Neuronal stem cell (in vitro differentiated cells): Measurements from ENCODE around the gene OGFOD2.

Experiments
- DNase-seq: peaks from one replicate; pipeline ENCODE4 v3.0.0-alpha.2; 2013; ENCODE audit warnings: low spot score
- H2AFZ ChIP-seq: one replicate; pipeline ENCODE4 v1.6.1; 2013; ENCODE audit warnings: mild to moderate bottlenecking, low read length, inconsistent platforms
- H2AK5ac ChIP-seq: 2 replicates; pipeline ENCODE4 v1.6.1; 2013; ENCODE audit warnings: low read depth, mild to moderate bottlenecking, inconsistent platforms, low read length, moderate library complexity, mixed read lengths
- H2BK120ac ChIP-seq: 2 replicates; pipeline ENCODE4 v1.6.1; 2013; ENCODE audit warnings: low read depth, mild to moderate bottlenecking, inconsistent platforms, low read length, moderate library complexity, mixed read lengths
- H2BK12ac ChIP-seq: one replicate; pipeline ENCODE4 v1.6.1; 2013; ENCODE audit warnings: low read length, inconsistent platforms
- H2BK15ac ChIP-seq: 2 replicates; pipeline ENCODE4 v1.6.1; 2013; ENCODE audit warnings: mild to moderate bottlenecking, low read length, inconsistent platforms, mixed read lengths
- H2BK5ac ChIP-seq: one replicate; pipeline ENCODE4 v1.6.1; 2013; ENCODE audit warnings: inconsistent platforms, mild to moderate bottlenecking, low read length, moderate library complexity
- H3K14ac ChIP-seq: one replicate; pipeline ENCODE4 v1.6.1; 2013; ENCODE audit warnings: low read length, inconsistent platforms
- H3K18ac ChIP-seq: 2 replicates; pipeline ENCODE4 v1.6.1; 2013; ENCODE audit warnings: low read length, inconsistent platforms
- H3K23ac ChIP-seq: 2 replicates; pipeline ENCODE4 v1.6.1; 2013; ENCODE audit warnings: low read depth, mild to moderate bottlenecking, mixed read lengths, low read length, inconsistent platforms; ENCODE audit not compliant: poor library complexity
- H3K27ac ChIP-seq: replicated peaks from 3 replicates; pipeline ENCODE4 v1.5.1; 2013; ENCODE audit warnings: low read length, inconsistent platforms
- H3K27me3 ChIP-seq, 3 experiments: 2 replicates each; pipeline ENCODE4 v1.6.1; 2013; ENCODE audit warnings: low read length in 3 of 3, mild to moderate bottlenecking in 2 of 3, inconsistent platforms in 1 of 3, low read depth in 1 of 3, mixed read lengths in 1 of 3, moderate library complexity in 1 of 3; ENCODE audit not compliant: control insufficient read depth in 3 of 3, insufficient read depth in 3 of 3
- H3K36me3 ChIP-seq, 2 donors: replicated peaks in 1 of 2; 2 replicates each; pipeline ENCODE4 v1.6.1; 2013; ENCODE audit warnings: low read length in 2 of 2; ENCODE audit not compliant: control insufficient read depth in 2 of 2, insufficient read depth in 2 of 2
- H3K4ac ChIP-seq: 2 replicates; pipeline ENCODE4 v1.6.1; 2013; ENCODE audit warnings: inconsistent platforms, mild to moderate bottlenecking, low read length, moderate library complexity
- H3K4me1 ChIP-seq, 2 donors: 1 replicate in 1 of 2; 2 replicates in 1 of 2; pipeline ENCODE4 v1.6.1; 2013; ENCODE audit warnings: low read length in 2 of 2, low read depth in 1 of 2; ENCODE audit not compliant: control insufficient read depth in 2 of 2, insufficient read depth in 1 of 2
- H3K4me2 ChIP-seq: one replicate; pipeline ENCODE4 v1.6.1; 2013; ENCODE audit warnings: mild to moderate bottlenecking, low read length, inconsistent platforms; ENCODE audit not compliant: insufficient read depth, poor library complexity, severe bottlenecking
- H3K4me3 ChIP-seq, 2 donors: 2 replicates each; pipeline ENCODE4 v1.5.1; 2013; ENCODE audit warnings: low read length in 2 of 2, mild to moderate bottlenecking in 2 of 2, inconsistent platforms in 1 of 2, moderate library complexity in 1 of 2
- H3K79me1 ChIP-seq: one replicate; pipeline ENCODE4 v1.6.1; 2013; ENCODE audit warnings: low read depth, mild to moderate bottlenecking, inconsistent platforms, low read length, moderate library complexity
- H3K9ac ChIP-seq: one replicate; pipeline ENCODE4 v1.6.1; 2013; ENCODE audit warnings: mild to moderate bottlenecking, low read depth, low read length, inconsistent platforms; ENCODE audit not compliant: poor library complexity
- H3K9me3 ChIP-seq, 2 donors: replicated peaks in 1 of 2; 2 replicates each; pipeline versions ENCODE3 to v1.6.1; 2013; ENCODE audit warnings: low read length in 2 of 2, mild to moderate bottlenecking in 2 of 2, inconsistent platforms in 1 of 2, low read depth in 1 of 2, mixed read lengths in 1 of 2, moderate library complexity in 1 of 2; ENCODE audit not compliant: control insufficient read depth in 2 of 2, insufficient read depth in 1 of 2
- H4K8ac ChIP-seq: one replicate; pipeline ENCODE4 v1.6.1; 2013; ENCODE audit warnings: low read depth, mild to moderate bottlenecking, inconsistent platforms, low read length, moderate library complexity
- H4K91ac ChIP-seq: one replicate; pipeline ENCODE4 v1.6.1; 2013; ENCODE audit warnings: low read length, low read depth, mild to moderate bottlenecking, inconsistent platforms; ENCODE audit not compliant: poor library complexity
- WGBS, 2 donors: extraction: QIAGEN DNeasy Blood & Tissue Kit; methylation state at CpG; one replicate each; pipeline ENCODE4 v1.1.7; 2013; ENCODE audit warnings: missing lambda C conversion rate in 2 of 2, mixed read lengths in 1 of 2; ENCODE audit not compliant: insufficient read length in 2 of 2, insufficient replicate concordance in 1 of 2; ENCODE audit errors: extremely low coverage in 2 of 2; 5-methylcytosine and 5-hydroxymethylcytosine counted together

Gene OGFOD2

DNA sequence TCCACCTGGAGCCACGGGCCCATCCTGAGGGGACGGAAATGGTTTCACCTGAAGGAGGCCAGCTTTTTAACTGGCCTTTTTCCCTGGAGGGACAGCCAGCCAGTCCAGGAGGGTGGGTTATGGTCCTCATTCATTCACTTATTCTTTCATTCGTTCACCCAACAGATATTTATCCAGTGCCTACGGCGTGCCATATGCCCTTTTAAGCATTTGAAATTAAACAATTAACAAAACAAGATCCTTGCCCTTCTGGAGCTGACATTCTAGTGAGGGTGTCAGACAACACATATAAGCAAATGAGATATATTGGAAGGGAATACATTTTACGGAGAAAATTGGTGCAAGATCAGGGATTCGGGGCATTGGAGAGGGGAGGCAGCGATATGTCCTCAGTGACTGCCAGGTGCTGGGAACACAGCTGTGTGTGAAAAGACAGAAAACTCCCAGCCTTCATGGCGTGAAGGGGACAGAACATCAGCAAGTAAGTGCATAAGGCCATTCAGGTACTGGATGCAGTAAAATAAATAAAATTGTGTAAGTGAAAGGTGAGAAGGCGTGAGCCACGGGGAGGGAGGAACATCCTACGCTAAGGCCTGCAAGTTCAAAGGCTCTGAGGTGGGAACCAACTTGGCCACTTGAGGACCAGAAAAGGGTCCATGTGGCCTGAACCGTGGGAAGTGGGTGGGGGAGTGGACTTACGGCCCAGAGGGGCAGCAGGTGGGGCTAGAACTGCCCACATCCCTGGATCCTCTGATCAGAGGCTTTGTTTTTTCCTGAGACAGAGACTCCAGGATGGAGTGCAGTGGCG, 8.1 kb upstream of the OGFOD2 start:
- H3K4me1 ChIP-seq = peaks cover 13 to 15% of the 10 kb centered on the region in 2 donors
- H3K4me3 ChIP-seq = peak overlapping the region in 1 of 2 donors; percentile 71
- no peak overlapping the region for H3K27ac ChIP-seq
- H2BK15ac ChIP-seq = no peak overlapping the region
- no peak overlapping the region for H3K4ac ChIP-seq
- H3K18ac ChIP-seq = no peak overlapping the region
- H3K9ac ChIP-seq = no peak overlapping the region
- no CpG with 5 or more reads among the region's 15 CpGs for WGBS, 2 donors
- H2BK120ac ChIP-seq = no peak overlapping the region
- no peak overlapping the region for H2BK5ac ChIP-seq
- H3K4me2 ChIP-seq = peak overlapping the region; percentile 43
- H3K9me3 ChIP-seq = no peaks in the 10 kb centered on the region
- H3K79me1 ChIP-seq = peaks cover 3% of the 10 kb centered on the region
- H3K27me3 ChIP-seq = no peaks in the 10 kb centered on the region
- H4K91ac ChIP-seq = no peak overlapping the region
- H4K8ac ChIP-seq = no peak overlapping the region
- H3K36me3 ChIP-seq = no peaks in the 10 kb centered on the region
- no peak for DNase-seq
- H3K14ac ChIP-seq = no peak overlapping the region
- H2AFZ ChIP-seq = no peak overlapping the region
- H2BK12ac ChIP-seq = no peak overlapping the region
- no peak overlapping the region for H3K23ac ChIP-seq
- no peak overlapping the region for H2AK5ac ChIP-seq

DNA sequence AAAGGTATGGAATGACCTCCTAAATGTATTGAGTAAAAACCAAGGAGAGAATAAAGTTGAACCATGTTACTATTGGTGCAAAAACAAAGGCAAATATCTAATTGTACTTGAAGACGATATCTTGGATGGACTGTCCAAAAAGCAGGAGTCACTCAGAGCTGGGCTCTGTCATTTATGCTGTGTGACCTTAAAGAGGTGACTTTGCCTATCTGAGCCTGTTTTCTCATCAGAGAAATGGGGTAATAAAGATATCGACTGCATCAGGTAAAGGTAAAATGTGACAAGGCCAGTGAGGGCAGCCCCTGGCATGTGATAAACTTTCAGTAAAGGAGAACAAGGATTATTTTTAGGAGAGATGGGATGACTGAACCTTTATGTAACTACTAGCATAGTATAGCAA, 6.9 kb upstream of the OGFOD2 start:
- no peak overlapping the region for H3K18ac ChIP-seq
- H3K9ac ChIP-seq = no peak overlapping the region
- H2BK120ac ChIP-seq = no peak overlapping the region
- no peak overlapping the region for H2AFZ ChIP-seq
- H3K79me1 ChIP-seq = peaks cover 3% of the 10 kb centered on the region
- no peak overlapping the region for H3K4me3 ChIP-seq
- H3K9me3 ChIP-seq = no peaks in the 10 kb centered on the region
- no peak overlapping the region for H3K27ac ChIP-seq
- H3K4ac ChIP-seq = no peak overlapping the region
- H2BK5ac ChIP-seq = no peak overlapping the region
- H2BK12ac ChIP-seq = no peak overlapping the region
- H3K14ac ChIP-seq = no peak overlapping the region
- H2BK15ac ChIP-seq = no peak overlapping the region
- no peak overlapping the region for H3K23ac ChIP-seq
- H4K91ac ChIP-seq = no peak overlapping the region
- DNase-seq = no peak
- no peaks in the 10 kb centered on the region for H3K27me3 ChIP-seq
- no peaks in the 10 kb centered on the region for H3K36me3 ChIP-seq
- no peak overlapping the region for H4K8ac ChIP-seq
- H3K4me2 ChIP-seq = no peak overlapping the region
- WGBS, 2 donors = no CpG with 5 or more reads among the region's 2 CpGs
- H3K4me1 ChIP-seq = peaks cover 13 to 15% of the 10 kb centered on the region in 2 donors
- no peak overlapping the region for H2AK5ac ChIP-seq

DNA sequence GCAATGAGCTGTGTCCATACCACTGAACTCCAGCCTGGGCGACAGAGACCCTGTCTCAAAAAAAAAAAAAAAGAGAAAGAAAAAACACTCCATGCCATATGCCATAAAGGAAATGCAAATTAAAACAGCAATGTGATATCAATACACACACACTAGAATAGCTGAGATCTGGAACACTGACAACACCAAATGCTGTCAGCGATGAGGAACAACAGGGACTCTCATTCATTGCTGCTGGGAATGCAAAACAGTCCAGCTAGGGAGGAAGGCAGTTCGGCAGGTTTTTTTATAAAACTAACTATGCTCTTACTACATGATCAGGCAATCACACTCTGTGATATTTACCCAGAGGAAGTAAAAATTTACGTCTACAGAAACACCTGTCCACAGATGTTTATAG, 5.4 kb upstream of the OGFOD2 start:
- no peak overlapping the region for H2BK120ac ChIP-seq
- no CpG with 5 or more reads among the region's 4 CpGs for WGBS, 2 donors

DNA sequence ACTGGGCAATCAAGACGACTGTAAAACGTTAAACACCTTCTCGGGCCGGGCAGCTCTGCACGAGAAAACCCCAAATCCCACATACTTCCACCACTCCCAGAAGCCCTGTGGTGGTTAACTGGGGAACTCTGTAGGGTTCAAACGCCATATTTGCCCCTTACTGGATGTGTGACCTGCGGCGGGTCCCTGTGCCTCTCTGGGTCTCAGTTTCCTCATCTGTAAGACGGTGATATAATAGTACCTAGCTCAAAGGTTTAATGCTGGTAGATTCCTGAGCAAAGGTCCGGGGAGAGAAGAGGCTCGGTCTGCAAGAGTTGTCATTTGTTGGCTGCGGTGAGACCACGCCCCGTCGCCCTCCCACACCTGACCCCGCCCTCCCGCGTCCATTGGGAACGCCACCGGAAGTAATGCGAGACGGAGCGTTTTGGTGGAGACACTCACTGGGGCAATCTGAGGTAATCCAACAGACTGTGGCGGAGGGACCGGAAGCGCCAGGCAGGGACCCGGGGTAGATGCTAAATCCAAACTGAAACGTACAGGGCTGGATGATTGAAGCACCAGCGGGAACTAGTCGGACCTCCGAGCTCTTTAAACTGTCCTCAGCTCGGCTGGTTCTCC, 661 bp upstream of the OGFOD2 start:
- peak overlapping the region; percentile 100 for H3K18ac ChIP-seq
- no peak overlapping the region for H4K8ac ChIP-seq
- H4K91ac ChIP-seq = peak overlapping the region; percentile 97
- peaks cover 4 to 27% of the 10 kb centered on the region in 2 donors for H3K36me3 ChIP-seq
- H2AK5ac ChIP-seq = peak overlapping the region; percentile 90
- H3K9me3 ChIP-seq = no peaks in the 10 kb centered on the region
- H2BK15ac ChIP-seq = peak overlapping the region; percentile 98
- WGBS, 2 donors = no CpG with 5 or more reads among the region's 32 CpGs
- H3K14ac ChIP-seq = no peak overlapping the region
- H2BK120ac ChIP-seq = peak overlapping the region; percentile 100
- H3K23ac ChIP-seq = peak overlapping the region; percentile 95
- peak; percentile 98 for DNase-seq
- peaks cover 7% of the 10 kb centered on the region for H3K79me1 ChIP-seq
- peak overlapping the region; percentile 78 to 86 for H3K4me3 ChIP-seq
- peak overlapping the region; percentile 91 for H3K4me2 ChIP-seq
- peaks cover 6 to 13% of the 10 kb centered on the region in 2 donors for H3K4me1 ChIP-seq
- peak overlapping the region; percentile 98 for H3K4ac ChIP-seq
- peak overlapping the region; percentile 84 for H2BK12ac ChIP-seq
- peak overlapping the region; percentile 83 for H3K27ac ChIP-seq
- peak overlapping the region; percentile 98 for H2AFZ ChIP-seq
- no peaks in the 10 kb centered on the region for H3K27me3 ChIP-seq
- H3K9ac ChIP-seq = peak overlapping the region; percentile 98
- peak overlapping the region; percentile 99 for H2BK5ac ChIP-seq

More for the DNA sequence above, 5.4 kb upstream of the OGFOD2 start:
- Histone ChIP-seq H3K4me1 (peaks cover 10 to 11% of the 10 kb centered on the region in 2 donors), H3K18ac (no peak overlapping the region), H3K79me1 (no peaks in the 10 kb centered on the region), H2BK5ac (no peak overlapping the region), H3K14ac (no peak overlapping the region), H2BK15ac (no peak overlapping the region), H2BK12ac (no peak overlapping the region), H4K91ac (no peak overlapping the region), H3K4me2 (no peak overlapping the region), H2AK5ac (no peak overlapping the region), H4K8ac (no peak overlapping the region), H3K9ac (no peak overlapping the region), H3K23ac (no peak overlapping the region), H3K4ac (no peak overlapping the region), H3K36me3 (no peaks in the 10 kb centered on the region), H3K27ac (no peak overlapping the region), H3K27me3 (no peaks in the 10 kb centered on the region), H3K9me3 (no peaks in the 10 kb centered on the region), H2AFZ (no peak overlapping the region), H3K4me3 (no peak overlapping the region)
- no peak for DNase-seq
